ENCODE measurements around the gene ABTB2. TPM values are rescaled to one million over a fixed set of nuclear protein-coding genes. Genes with fewer than 3 reads are reported as not detected.

Gene ABTB2
- total RNA-seq, 1 donor from 2014 or later = 73.0 TPM

DNA sequence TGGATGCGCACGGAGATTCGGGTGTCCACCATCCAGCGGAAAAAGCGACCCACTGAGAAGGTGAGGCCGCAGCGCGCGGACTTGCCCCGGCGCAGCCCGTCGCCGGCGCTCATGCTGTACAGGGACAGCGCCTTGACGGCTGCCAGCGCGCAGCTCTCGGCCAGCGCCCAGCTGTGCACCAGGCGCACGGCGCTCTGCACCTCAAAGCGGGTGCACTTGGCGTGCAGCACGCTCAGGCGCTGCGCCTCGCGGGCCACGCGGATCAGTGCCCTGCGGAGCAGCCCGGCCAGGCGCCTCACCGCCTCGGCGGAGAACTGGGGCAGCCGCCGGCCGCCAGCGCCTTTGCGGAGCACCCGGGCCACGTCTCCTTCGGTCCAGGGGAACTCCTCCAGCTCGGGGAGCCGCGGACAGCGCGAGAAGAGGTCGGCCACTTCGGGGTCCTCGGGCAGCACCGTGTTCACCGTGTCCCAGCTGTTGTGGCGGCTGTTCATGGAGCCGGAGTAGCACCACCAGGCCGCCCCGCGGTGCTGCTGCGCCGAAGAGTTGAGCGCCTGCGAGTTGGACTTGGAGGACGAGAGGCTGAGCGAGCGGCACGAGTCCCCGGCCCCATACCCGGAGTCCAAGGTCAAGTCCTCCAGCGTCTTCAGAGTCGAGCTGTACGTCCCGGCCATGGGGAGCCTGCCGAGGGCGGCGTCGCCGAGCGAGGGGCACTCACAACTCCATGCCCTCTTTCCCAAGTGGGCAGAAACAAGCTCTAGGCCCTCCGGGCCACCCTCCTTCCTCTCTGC lies 703 bp downstream of the ABTB2 start:
- H3K9me3 Mint-ChIP-seq = no peaks in the 10 kb centered on the region
- H3K4me1 Mint-ChIP-seq = peaks cover 44% of the 10 kb centered on the region
- intact Hi-C loops (cut with micrococcal nuclease) = loop anchor here (5.0 kb wide), 1 partner anchor 1035 kb away; no protein-coding TSS in a partner anchor
- peak overlapping the region; percentile 77 for H3K27ac Mint-ChIP-seq
- peaks cover 37% of the 10 kb centered on the region for H3K36me3 Mint-ChIP-seq (ENCODE audit: low read depth)
- TF ChIP-seq, protein P1, sequence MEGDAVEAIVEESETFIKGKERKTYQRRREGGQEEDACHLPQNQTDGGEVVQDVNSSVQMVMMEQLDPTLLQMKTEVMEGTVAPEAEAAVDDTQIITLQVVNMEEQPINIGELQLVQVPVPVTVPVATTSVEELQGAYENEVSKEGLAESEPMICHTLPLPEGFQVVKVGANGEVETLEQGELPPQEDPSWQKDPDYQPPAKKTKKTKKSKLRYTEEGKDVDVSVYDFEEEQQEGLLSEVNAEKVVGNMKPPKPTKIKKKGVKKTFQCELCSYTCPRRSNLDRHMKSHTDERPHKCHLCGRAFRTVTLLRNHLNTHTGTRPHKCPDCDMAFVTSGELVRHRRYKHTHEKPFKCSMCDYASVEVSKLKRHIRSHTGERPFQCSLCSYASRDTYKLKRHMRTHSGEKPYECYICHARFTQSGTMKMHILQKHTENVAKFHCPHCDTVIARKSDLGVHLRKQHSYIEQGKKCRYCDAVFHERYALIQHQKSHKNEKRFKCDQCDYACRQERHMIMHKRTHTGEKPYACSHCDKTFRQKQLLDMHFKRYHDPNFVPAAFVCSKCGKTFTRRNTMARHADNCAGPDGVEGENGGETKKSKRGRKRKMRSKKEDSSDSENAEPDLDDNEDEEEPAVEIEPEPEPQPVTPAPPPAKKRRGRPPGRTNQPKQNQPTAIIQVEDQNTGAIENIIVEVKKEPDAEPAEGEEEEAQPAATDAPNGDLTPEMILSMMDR (IDR thresholded peaks at IDR 0.05) = no peak
- peak overlapping the region; percentile 88 for H3K4me3 Mint-ChIP-seq
- peaks cover 12% of the 10 kb centered on the region for H3K27me3 Mint-ChIP-seq
- ATAC-seq (ENCODE audit: low read depth) (no peak), DNase-seq (peak; percentile 48)
- ChIA-PET POLR2A (interaction anchor here (0.7 to 6.8 kb wide), 36 partner anchors 10 to 360 kb away, joined by 3 to 123 read pairs (median 4); partner anchors contain the start of genes CAPRIN1, CAT and NAT10), CTCF (interaction anchor here (0.8 to 5.1 kb wide), 14 partner anchors 44 to 500 kb away, joined by 3 to 100 read pairs (median 4); no protein-coding TSS in a partner anchor)

DNA sequence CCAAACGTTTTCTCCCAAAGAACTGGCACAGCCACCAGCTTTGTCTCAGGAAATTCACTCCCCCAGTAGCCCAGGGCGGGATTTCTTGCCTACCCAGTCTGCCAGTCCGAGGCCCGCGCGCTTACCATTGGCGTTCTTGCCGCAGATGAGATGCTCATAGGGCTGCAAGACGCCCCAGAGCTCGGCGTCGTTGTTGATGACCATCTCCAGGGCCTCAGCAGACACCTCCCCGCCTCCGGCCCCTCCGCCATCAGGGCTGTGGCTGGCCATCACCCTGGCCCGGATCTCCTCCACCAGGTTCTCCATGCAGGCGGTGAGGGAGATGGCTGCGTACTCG lies 1.3 kb downstream of the ABTB2 start:
- Mint-ChIP-seq H3K4me3 (peak overlapping the region; percentile 88), H3K36me3 (ENCODE audit: low read depth) (peaks cover 39% of the 10 kb centered on the region), H3K4me1 (peaks cover 49% of the 10 kb centered on the region), H3K9me3 (no peaks in the 10 kb centered on the region), H3K27ac (peak overlapping the region; percentile 16), H3K27me3 (peaks cover 12% of the 10 kb centered on the region)
- CTCF ChIA-PET = interaction anchor here (0.6 to 5.1 kb wide), 8 partner anchors 43 to 184 kb away, joined by 3 to 100 read pairs (median 4); no protein-coding TSS in a partner anchor
- TF ChIP-seq, protein P1 (IDR thresholded peaks at IDR 0.05) = no peak
- intact Hi-C loops (cut with micrococcal nuclease) = loop anchor here (5.0 kb wide), 1 partner anchor 1036 kb away; no protein-coding TSS in a partner anchor
- POLR2A ChIA-PET = interaction anchor here (0.7 to 6.8 kb wide), 17 partner anchors 11 to 251 kb away, joined by 3 to 123 read pairs (median 5); partner anchors contain the start of gene NAT10
- ATAC-seq (ENCODE audit: low read depth) (no peak), DNase-seq (no peak)

- TF ChIP-seq, protein P1 (IDR thresholded peaks at IDR 0.05) = no peak
- ChIA-PET POLR2A (interaction anchor here (0.8 to 6.8 kb wide), 15 partner anchors 10 to 250 kb away, joined by 3 to 123 read pairs (median 5); partner anchors contain the start of gene NAT10), CTCF (interaction anchor here (0.6 to 5.1 kb wide), 6 partner anchors 107 to 185 kb away, joined by 3 to 100 read pairs (median 4); no protein-coding TSS in a partner anchor)
- H3K4me1 Mint-ChIP-seq = peaks cover 53% of the 10 kb centered on the region
- no peaks in the 10 kb centered on the region for H3K9me3 Mint-ChIP-seq
- peaks cover 43% of the 10 kb centered on the region for H3K36me3 Mint-ChIP-seq (ENCODE audit: low read depth)
- intact Hi-C loops (cut with micrococcal nuclease) = loop anchor here (5.0 kb wide), 1 partner anchor 1036 kb away; no protein-coding TSS in a partner anchor
- no peak for DNase-seq
- H3K4me3 Mint-ChIP-seq = peak overlapping the region; percentile 88
- no peak for ATAC-seq (ENCODE audit: low read depth)
- peaks cover 12% of the 10 kb centered on the region for H3K27me3 Mint-ChIP-seq
- peak overlapping the region; percentile 16 for H3K27ac Mint-ChIP-seq
These were observed 1.7 kb downstream of the ABTB2 start for GRCh38 chr11:34356130-34356529.

GRCh38 chr11:34355726-34356125 lies 2.1 kb downstream of the ABTB2 start:
- H3K9me3 Mint-ChIP-seq = no peaks in the 10 kb centered on the region
- peaks cover 47% of the 10 kb centered on the region for H3K36me3 Mint-ChIP-seq (ENCODE audit: low read depth)
- ChIA-PET POLR2A (interaction anchor here (0.6 to 6.8 kb wide), 13 partner anchors 10 to 214 kb away, joined by 3 to 123 read pairs (median 6); no protein-coding TSS in a partner anchor), CTCF (interaction anchor here (1.0 to 5.1 kb wide), 5 partner anchors 106 to 185 kb away, joined by 3 to 100 read pairs (median 4); no protein-coding TSS in a partner anchor)
- TF ChIP-seq, protein P1 (IDR thresholded peaks at IDR 0.05) = no peak
- H3K27me3 Mint-ChIP-seq = peaks cover 11% of the 10 kb centered on the region
- intact Hi-C loops (cut with micrococcal nuclease) = loop anchor here (5.0 kb wide), 1 partner anchor 1037 kb away; no protein-coding TSS in a partner anchor
- no peak overlapping the region for H3K27ac Mint-ChIP-seq
- DNase-seq (no peak), ATAC-seq (ENCODE audit: low read depth) (no peak)
- peaks cover 53% of the 10 kb centered on the region for H3K4me1 Mint-ChIP-seq
- peak overlapping the region; percentile 88 for H3K4me3 Mint-ChIP-seq

Measured in activated B cell treated with CpG ODN at 0.5 μM for 24 hours (primary cell).